ENCODE results near the gene BRAT1.

Gene BRAT1

DNA sequence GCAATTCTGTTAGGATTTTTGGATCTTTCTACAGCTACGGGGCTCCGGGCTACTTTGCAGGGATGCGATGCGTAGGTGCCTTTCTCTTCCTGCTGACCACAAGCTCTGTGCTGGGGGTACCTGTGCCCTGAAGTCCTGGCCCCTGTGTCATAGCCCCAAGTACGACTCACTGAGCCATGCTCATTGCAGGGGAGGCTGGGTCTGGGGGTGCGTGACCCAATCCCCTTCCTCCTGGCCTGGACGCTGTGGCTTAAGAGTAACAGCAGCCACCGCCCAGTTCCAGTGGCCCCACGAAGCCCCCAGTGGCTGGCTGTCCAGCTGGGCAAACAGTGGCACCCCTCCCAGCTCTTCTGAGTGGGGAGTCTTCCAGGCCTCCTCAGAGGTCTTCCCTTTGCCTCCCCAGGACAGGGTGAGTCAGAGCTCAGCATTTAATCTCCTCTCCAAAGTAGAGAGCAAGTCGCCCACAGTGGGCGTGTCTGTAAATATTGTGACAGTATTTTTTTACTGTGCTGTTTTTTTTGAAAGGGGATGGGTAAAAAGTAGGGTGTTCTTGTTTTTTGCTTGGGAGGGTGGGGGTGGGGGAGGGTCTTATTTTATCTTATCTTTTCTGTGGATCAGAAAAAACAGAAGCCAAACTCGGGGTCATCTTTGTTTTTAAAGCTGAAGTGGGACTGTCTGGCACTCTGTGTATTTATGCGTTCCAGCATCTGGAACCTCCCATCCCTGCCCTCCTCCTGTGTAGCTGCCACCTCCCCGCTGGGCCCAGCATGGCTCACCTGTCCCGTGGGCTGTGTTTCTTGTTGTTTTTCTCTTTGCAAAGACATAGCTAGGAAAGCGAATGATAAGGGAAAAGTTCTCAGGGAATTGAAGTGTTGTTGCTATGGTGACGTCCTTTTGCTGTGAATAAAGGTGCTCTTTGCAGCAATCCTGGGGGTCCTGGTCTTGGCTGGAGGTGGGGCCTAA is 27.5 kb downstream of the BRAT1 start:
- Mint-ChIP-seq H3K4me1 (ENCODE audit: low read depth) (peaks cover 72% of the 10 kb centered on the region), H3K4me3 (peak overlapping the region; percentile 61), H3K27ac (peak overlapping the region; percentile 92), H3K27me3 (no peaks in the 10 kb centered on the region), H3K36me3 (ENCODE audit: low read depth) (peaks cover 5% of the 10 kb centered on the region), H3K9me3 (no peaks in the 10 kb centered on the region)

- Mint-ChIP-seq H3K27me3 (no peaks in the 10 kb centered on the region), H3K36me3 (ENCODE audit: low read depth) (peaks cover 5% of the 10 kb centered on the region), H3K27ac (no peak overlapping the region), H3K9me3 (no peaks in the 10 kb centered on the region), H3K4me1 (ENCODE audit: low read depth) (peaks cover 81% of the 10 kb centered on the region), H3K4me3 (no peak overlapping the region)
Observed at GRCh38 chr7:2526659-2527504, 28.4 kb downstream of the BRAT1 start.

- no peaks in the 10 kb centered on the region for H3K27me3 Mint-ChIP-seq
- H3K9me3 Mint-ChIP-seq, result no peaks in the 10 kb centered on the region
- H3K4me3 Mint-ChIP-seq, result no peak overlapping the region
- no peak overlapping the region for H3K27ac Mint-ChIP-seq
- peaks cover 5% of the 10 kb centered on the region for H3K36me3 Mint-ChIP-seq (ENCODE audit: low read depth)
- peaks cover 76% of the 10 kb centered on the region for H3K4me1 Mint-ChIP-seq (ENCODE audit: low read depth)
Observed at GRCh38 chr7:2525658-2526630, 29.4 kb downstream of the BRAT1 start.

DNA sequence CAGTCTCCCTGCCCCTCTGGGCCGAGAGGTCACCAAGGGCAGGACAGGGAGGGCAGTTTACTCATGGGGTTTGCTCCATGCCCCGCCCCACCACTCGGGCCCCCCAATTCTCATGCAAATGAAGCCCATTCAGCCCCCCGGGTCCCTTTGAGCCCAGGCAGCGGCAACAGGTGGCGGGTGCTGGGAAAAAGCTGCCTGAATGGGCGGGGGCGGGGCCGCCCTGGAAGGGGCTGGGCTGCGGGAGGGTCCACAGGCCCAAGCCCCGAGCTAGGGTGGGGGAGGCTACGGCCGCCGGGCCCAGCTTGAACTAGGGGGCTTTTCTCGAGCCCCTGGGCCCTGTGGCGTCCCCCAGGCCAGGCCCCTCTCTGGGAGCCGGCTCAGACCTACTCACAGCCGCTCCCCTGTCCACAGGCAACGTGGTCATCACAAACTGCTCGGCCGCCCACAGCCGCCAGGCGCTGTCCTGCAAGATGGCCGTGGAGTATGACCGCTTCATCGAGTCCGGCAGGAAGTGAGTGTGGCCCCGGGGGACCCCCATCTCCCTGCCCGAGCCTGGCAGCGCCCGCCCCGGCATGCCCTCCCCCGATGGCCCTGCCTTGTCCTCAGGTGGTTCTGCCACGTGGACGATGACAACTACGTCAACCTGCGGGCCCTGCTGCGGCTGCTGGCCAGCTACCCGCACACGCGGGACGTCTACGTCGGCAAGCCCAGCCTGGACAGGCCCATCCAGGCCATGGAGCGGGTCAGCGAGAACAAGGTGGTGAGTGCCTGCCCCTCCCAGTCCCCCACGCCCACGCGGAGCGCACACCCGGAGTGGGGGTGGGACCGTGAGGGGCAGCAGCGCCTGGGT is 30.3 kb downstream of the BRAT1 start:
- no peaks in the 10 kb centered on the region for H3K27me3 Mint-ChIP-seq
- H3K4me3 Mint-ChIP-seq, result no peak overlapping the region
- H3K4me1 Mint-ChIP-seq (ENCODE audit: low read depth), result peaks cover 76% of the 10 kb centered on the region
- H3K27ac Mint-ChIP-seq, result no peak overlapping the region
- peaks cover 5% of the 10 kb centered on the region for H3K36me3 Mint-ChIP-seq (ENCODE audit: low read depth)
- H3K9me3 Mint-ChIP-seq, result no peaks in the 10 kb centered on the region

DNA sequence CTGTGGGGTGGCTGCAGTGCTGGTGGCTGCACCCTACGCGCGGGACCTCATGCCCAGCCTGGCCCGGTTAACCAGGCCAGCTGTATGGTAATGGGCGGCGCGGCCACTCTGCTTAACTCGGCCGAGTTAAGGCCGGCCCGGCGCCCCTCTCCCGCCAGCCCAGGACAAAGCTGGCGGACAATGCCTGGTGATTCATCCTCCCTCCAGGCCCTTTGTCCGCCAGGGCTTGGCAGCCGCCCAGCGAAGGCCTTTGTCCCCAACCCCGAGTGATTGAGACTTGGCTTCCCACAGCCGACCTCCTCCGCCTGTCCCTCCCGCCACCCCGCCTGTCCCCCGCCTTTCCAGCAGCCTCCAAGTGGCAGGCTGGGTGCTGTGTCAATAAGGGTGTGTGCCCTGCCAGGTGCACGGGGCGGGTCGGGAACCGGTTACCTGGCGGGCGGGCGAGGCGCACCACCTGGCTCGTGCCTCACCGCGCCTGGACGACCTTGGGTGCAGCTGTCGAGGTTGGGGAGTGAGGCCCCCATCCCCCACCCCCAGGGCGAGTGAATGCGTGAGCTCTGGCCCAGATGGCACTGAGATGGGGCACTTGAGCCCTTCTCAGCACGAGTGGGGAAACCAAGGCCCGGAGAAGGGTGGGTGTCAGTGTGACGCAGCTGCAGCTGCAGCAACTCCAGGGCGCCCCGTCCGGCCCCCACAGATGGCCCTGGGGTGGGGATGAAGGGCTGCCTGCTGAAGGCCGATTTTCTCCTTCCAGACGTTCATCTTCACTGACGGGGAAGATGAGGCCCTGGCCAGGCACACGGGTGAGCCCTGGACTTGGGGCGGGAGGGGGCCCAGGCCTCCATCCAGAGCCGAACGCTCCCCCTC is 31.1 kb downstream of the BRAT1 start:
- no peak overlapping the region for H3K27ac Mint-ChIP-seq
- H3K9me3 Mint-ChIP-seq, result no peaks in the 10 kb centered on the region
- peaks cover 68% of the 10 kb centered on the region for H3K4me1 Mint-ChIP-seq (ENCODE audit: low read depth)
- H3K27me3 Mint-ChIP-seq, result no peaks in the 10 kb centered on the region
- no peak overlapping the region for H3K4me3 Mint-ChIP-seq
- peaks cover 5% of the 10 kb centered on the region for H3K36me3 Mint-ChIP-seq (ENCODE audit: low read depth)

GRCh38 chr7:2523461-2523936 is 31.8 kb downstream of the BRAT1 start:
- Mint-ChIP-seq H3K9me3 (no peaks in the 10 kb centered on the region), H3K4me3 (peak overlapping the region; percentile 85), H3K27me3 (no peaks in the 10 kb centered on the region), H3K4me1 (ENCODE audit: low read depth) (peaks cover 65% of the 10 kb centered on the region), H3K36me3 (ENCODE audit: low read depth) (peaks cover 5% of the 10 kb centered on the region), H3K27ac (peak overlapping the region; percentile 88)

DNA sequence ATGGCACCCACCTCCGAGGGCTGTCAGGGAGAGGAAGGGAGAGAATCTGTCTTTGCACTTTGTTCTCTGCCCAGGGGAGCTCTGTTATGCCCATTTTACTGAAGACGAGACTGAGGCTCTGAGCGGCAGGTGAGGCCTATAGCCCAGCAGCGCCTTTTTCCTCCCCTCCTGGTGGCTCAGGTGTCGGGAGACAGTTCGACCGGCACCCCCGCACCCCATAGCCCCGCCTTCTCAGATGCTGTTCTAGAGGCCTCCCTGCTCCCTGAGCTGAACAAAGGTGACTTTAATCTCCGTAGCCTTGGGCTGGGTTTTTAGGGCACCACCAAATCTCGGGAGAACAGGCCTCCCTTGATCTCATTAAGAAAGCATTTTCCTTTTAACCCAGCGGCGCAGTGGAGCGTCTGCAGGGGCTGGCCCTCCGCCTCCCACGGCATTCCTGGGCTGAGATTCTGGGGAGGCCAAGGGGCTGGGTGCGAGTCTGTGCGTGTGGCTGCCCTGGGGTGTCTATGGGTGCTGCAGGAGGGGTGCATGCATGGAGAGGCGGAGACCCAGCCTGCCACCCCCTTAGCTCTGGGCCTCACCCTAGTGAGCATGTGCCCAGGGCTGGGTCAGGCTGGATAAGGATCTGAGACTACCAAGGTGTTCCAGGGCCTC is 32.4 kb downstream of the BRAT1 start:
- Mint-ChIP-seq H3K4me3 (peak overlapping the region; percentile 85), H3K4me1 (ENCODE audit: low read depth) (peaks cover 65% of the 10 kb centered on the region), H3K36me3 (ENCODE audit: low read depth) (peaks cover 5% of the 10 kb centered on the region), H3K9me3 (no peaks in the 10 kb centered on the region), H3K27ac (peak overlapping the region; percentile 88), H3K27me3 (no peaks in the 10 kb centered on the region)

GRCh38 chr7:2521952-2522591 is 33.3 kb downstream of the BRAT1 start:
- Mint-ChIP-seq H3K36me3 (ENCODE audit: low read depth) (peaks cover 5% of the 10 kb centered on the region), H3K9me3 (no peaks in the 10 kb centered on the region), H3K4me1 (ENCODE audit: low read depth) (peaks cover 65% of the 10 kb centered on the region), H3K4me3 (peak overlapping the region; percentile 85), H3K27ac (peak overlapping the region; percentile 88), H3K27me3 (no peaks in the 10 kb centered on the region)

DNA sequence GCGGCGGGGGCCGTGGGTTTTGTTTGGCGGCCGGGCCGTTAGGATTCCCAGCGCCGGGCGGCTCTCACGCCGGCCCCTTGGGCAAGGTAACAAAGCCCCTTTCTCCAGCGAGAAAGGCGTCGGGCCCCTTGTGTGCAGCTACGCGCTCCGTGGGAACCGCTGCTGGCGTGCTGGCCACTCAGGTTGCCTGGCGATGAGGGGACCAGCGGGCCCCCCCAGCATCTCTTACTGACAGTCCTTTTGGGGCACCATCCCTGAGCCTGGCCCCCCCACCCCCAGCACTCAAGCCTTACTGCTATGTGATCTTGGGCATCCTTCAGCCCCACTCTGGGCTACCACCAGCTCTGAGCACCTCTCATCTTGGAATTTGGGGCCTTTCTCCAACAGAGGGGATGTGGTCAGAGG is 34.0 kb downstream of the BRAT1 start:
- peak overlapping the region; percentile 88 for H3K27ac Mint-ChIP-seq
- peak overlapping the region; percentile 85 for H3K4me3 Mint-ChIP-seq
- H3K4me1 Mint-ChIP-seq (ENCODE audit: low read depth), result peaks cover 61% of the 10 kb centered on the region
- peaks cover 5% of the 10 kb centered on the region for H3K36me3 Mint-ChIP-seq (ENCODE audit: low read depth)
- no peaks in the 10 kb centered on the region for H3K27me3 Mint-ChIP-seq
- no peaks in the 10 kb centered on the region for H3K9me3 Mint-ChIP-seq

DNA sequence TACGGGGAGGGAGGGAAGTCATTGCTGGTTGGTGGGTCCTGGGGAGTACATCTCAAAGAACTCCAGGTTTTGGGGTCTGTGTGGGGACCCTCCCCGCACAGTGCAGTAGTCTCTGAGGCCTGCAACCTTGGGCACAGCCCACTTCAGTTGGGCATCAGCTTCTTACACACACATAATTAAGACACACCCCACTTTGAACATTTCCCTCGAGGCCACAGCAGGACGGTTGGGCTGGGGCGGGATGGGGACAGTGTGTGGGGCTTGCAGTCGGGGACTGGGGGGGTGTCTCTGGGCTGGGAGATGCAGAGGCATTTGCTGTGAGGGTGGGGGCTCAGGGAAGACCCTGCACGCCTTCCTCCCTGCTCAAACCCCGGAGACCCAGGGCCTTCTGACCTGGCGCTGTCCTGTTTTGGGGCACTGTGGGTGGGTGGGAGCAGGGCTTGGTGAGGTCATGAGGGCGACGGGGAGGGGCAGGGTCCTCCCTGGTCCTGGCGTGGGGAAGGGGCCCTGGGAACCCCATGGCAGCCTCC is 34.5 kb downstream of the BRAT1 start:
- H3K4me1 Mint-ChIP-seq (ENCODE audit: low read depth), result peaks cover 58% of the 10 kb centered on the region
- H3K27me3 Mint-ChIP-seq, result no peaks in the 10 kb centered on the region
- H3K36me3 Mint-ChIP-seq (ENCODE audit: low read depth), result peaks cover 2% of the 10 kb centered on the region
- H3K27ac Mint-ChIP-seq, result no peak overlapping the region
- peak overlapping the region; percentile 91 for H3K4me3 Mint-ChIP-seq
- H3K9me3 Mint-ChIP-seq, result no peaks in the 10 kb centered on the region

- Mint-ChIP-seq H3K36me3 (ENCODE audit: low read depth) (no peaks in the 10 kb centered on the region), H3K27ac (peak overlapping the region; percentile 80), H3K27me3 (no peaks in the 10 kb centered on the region), H3K4me1 (ENCODE audit: low read depth) (peaks cover 55% of the 10 kb centered on the region), H3K9me3 (no peaks in the 10 kb centered on the region), H3K4me3 (peak overlapping the region; percentile 91)
Observed at GRCh38 chr7:2520131-2520760, 35.1 kb downstream of the BRAT1 start.

Measured in stimulated activated naive CD8-positive, alpha-beta T cell treated with anti-CD3 and anti-CD28 coated beads, Interleukin-15, Interleukin-2, amounts not matched to agents 100 ng/mL and 50 ng/mL, for 24 hours (primary cell).